HG02973 (cell line): ENCODE measurements around the gene IFNAR1.
"Not testable (repeated sequence)": the region's sequence is repeated elsewhere in the genome, so short reads cannot be mapped to it uniquely, and the experiment has no call there.

Experiments
- ATAC-seq: cut with Tn5 transposase; IDR thresholded peaks from one replicate; pipeline ENCODE4 v1.9.1; 2021; ENCODE audit warnings: moderate library complexity; ENCODE audit not compliant: unreplicated experiment

The IFNAR1 gene

GRCh38 chr21:33339918-33340317 lies 15.1 kb downstream of the IFNAR1 start:
- ATAC-seq: no peak

- ATAC-seq: no peak
These were observed 21.0 kb downstream of the IFNAR1 start for GRCh38 chr21:33345751-33346238.

GRCh38 chr21:33348706-33349105 lies 23.9 kb downstream of the IFNAR1 start:
- ATAC-seq: no peak

- ATAC-seq: no peak
These were observed 25.9 kb downstream of the IFNAR1 start for GRCh38 chr21:33350676-33351075.

- ATAC-seq: no peak
These were observed 30.6 kb downstream of the IFNAR1 start for GRCh38 chr21:33355355-33355754.

GRCh38 chr21:33355996-33356395 lies 31.2 kb downstream of the IFNAR1 start:
- ATAC-seq: no peak

- ATAC-seq: no peak
These were observed 32.4 kb downstream of the IFNAR1 start for GRCh38 chr21:33357177-33357576.

GRCh38 chr21:33359446-33359845 lies 34.7 kb downstream of the IFNAR1 start:
- ATAC-seq: no peak

GRCh38 chr21:33360281-33360680 lies 35.5 kb downstream of the IFNAR1 start:
- no peak for ATAC-seq

GRCh38 chr21:33360881-33361602 lies 36.3 kb downstream of the IFNAR1 start:
- ATAC-seq: peak; percentile 77

- ATAC-seq: no peak
These were observed 37.3 kb downstream of the IFNAR1 start for GRCh38 chr21:33362044-33362555.

- ATAC-seq: not testable (repeated sequence)
These were observed 39.3 kb downstream of the IFNAR1 start for GRCh38 chr21:33363911-33364609.

GRCh38 chr21:33364830-33365229 lies 40.1 kb downstream of the IFNAR1 start:
- no peak for ATAC-seq

- no peak for ATAC-seq
These were observed 42.7 kb downstream of the IFNAR1 start for GRCh38 chr21:33367309-33367973.

- no peak for ATAC-seq
These were observed 43.4 kb downstream of the IFNAR1 start for GRCh38 chr21:33368124-33368523.

- ATAC-seq: no peak
These were observed 43.8 kb downstream of the IFNAR1 start for GRCh38 chr21:33368576-33368975.

- ATAC-seq: no peak
These were observed 44.8 kb downstream of the IFNAR1 start for GRCh38 chr21:33369586-33369985.

- ATAC-seq: no peak
These were observed 45.5 kb downstream of the IFNAR1 start for GRCh38 chr21:33370305-33370704.

GRCh38 chr21:33371366-33371765 lies 46.6 kb downstream of the IFNAR1 start:
- no peak for ATAC-seq

- ATAC-seq: no peak
These were observed 47.8 kb downstream of the IFNAR1 start for GRCh38 chr21:33372582-33372981.

- ATAC-seq: no peak
These were observed 48.7 kb downstream of the IFNAR1 start for GRCh38 chr21:33373451-33373850.

- ATAC-seq: no peak
These were observed 49.3 kb downstream of the IFNAR1 start for GRCh38 chr21:33374080-33374449.
